Activated CD4-positive, alpha-beta T cell treated with anti-CD3 and anti-CD28 coated beads, Interleukin-2, amount 50 U/mL, for 16 hours (primary cell): Measurements from ENCODE around the gene NUP153.
A peak's percentile ranks its signal among the peaks of the same experiment; 100 is the strongest.
"Not testable (repeated sequence)": the region's sequence is repeated elsewhere in the genome, so short reads cannot be mapped to it uniquely, and the experiment has no call there.

Experiments used
- DNase-seq: peaks from one replicate; pipeline ENCODE4 v3.0.0-alpha.2; 2020

The NUP153 gene

DNA sequence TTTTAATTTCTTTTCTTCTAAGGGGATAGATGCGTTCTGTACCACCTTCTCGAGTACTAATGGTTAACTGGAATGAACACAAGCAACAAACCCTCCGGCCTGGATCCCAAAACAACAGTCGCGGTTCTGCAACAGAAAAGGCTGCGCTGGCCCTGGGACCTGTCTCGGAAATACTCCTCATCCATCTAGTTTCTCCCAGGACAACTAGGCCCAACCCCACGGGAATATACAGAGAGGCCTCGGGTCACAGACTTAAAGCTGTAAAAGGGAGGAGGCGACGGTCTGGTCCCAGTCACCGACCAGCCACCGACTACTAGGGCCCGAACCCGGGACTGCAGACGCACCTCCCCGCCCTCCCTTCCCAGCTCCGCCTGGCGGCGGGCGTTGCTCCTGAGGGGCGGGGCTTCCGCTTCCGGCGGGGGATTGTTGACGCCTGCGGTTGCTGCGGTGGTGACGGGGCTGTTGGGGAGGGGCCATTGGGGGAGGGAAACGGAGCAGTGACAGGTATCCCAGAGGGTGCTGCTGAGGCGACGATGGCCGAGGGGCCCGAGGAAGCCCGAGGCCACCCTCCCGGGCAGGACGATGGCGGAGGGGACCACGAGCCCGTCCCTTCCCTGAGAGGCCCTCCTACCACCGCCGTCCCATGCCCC is 106.7 kb downstream of the NUP153 start, which contains the start of gene FAM8A1:
Gene FAM8A1, plus strand, starts transcription at position 426 of the 650 bp plus-strand sequence. Its CDS starts 108 bp downstream, at position 534.
- peak; percentile 97 for DNase-seq

DNA sequence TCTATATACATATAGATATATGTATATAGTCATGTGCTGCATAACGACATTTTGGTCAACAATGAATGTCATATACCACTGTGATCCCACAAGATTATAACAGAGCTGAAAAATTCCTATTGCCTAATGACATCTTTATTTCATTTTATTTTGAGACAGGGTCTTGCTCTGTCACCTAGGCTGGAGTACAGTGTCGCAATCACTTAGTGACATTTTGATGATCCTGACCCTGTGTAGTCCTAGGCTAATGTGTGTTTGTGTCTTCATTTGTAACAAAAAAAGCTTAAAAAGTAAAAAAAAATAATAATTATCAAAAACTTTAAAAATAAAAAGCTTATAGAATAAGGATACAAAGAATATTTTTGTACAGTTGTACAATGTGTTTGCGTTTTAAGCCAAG is 110.6 kb downstream of the NUP153 start:
- DNase-seq = no peak

DNA sequence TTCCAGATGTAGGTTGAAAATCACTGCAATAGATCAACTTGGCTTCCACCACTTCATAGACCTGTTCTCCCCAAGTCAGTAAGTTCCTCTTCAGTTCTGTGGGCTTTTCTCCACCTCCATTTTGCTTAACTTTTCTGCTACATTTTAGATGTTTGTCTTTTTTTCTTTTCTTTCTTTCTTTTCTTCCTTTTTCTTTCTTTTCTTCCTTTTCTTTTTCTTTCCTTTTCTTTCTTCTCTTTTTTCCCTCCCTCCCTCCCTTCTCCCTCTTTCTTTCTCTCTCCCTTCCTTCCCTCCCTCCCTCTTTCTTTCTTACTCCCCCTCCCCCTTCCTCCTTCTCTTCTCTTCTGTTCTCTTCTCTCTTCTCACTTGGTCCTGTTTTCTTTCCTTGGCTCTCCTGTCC is 113.5 kb downstream of the NUP153 start:
- DNase-seq = no peak

DNA sequence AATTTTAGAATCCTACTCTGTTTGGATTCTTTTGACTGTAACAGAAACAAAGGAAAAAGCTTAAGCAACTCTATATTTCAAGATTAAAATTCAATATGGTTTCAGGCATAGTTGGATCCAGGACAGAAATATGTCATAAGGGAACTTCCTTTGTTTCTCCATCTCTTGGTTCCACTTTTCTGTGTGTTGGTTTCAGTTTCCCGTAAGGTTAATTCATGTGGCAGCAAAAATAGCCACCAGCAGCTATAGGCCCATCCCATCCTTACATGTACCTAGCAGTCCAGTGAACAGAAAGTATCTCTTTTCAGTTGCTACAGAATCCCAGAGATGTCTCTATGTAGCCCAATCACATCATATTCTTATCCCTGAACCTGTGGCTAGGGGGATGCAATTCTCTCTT is 115.4 kb downstream of the NUP153 start:
- DNase-seq = no peak

DNA sequence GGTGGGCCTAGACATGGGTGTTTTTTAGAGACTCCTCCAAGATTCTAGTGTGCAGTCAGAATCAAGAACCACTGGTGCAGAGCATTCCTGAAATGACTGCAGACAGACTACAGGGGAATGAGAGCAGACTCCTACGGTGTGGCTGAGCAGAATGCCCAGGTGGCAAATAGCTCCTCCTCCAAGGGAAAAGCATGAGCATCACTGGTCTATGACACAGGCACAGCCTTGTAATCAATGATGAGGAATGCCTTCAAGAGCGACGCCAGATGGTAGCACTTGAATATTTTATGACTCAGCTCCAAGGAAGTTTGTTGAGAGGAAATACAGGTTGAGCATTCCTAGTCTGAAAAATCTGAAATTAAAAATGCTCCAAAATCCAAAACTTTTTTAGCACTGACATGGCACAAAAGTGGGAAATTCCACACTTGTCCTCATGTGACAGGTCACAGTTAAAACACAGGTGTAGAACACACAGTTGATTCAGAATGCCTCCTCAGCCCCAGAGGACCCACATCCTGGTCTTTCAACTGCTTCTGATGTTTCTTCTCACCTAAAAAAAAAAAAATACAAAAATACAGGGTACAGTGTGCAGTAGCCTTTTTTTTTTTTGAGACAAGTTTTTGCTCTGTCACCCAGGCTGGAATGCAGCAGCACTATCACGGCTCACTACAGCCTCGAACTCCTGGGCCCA is 117.2 kb downstream of the NUP153 start:
- DNase-seq = no peak

DNA sequence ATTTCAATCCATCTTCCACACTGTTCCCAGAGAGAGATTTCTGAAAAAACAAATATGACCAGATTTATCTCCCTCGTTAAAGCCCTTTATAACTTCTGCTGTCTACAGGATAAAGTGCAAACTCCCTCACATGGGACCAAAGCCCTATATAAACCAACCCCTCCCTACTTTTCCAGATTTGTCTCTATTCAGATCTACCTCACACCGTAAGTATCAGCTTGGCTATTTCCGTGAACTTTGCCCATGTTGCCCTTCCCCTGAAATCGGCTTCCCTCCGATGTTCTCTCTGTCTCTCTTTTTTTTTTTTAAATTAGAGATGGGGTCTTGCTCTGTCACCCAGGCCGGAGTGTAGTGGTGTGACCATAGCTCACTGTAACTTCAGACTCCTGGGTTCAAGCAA is 118.7 kb downstream of the NUP153 start:
- no peak for DNase-seq

DNA sequence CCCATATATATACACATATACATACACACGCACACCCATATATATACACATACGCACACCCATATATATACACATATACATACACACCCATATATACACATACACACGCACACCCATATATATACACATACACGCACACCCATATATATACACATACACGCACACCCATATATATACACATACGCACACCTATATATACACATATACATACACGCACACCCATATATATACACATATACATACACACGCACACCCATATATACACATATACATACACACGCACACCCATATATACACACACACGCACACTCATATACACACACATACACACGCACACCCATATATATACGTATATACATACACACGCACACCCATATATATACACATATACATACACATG is 120.1 kb downstream of the NUP153 start:
- DNase-seq = not testable (repeated sequence)

DNA sequence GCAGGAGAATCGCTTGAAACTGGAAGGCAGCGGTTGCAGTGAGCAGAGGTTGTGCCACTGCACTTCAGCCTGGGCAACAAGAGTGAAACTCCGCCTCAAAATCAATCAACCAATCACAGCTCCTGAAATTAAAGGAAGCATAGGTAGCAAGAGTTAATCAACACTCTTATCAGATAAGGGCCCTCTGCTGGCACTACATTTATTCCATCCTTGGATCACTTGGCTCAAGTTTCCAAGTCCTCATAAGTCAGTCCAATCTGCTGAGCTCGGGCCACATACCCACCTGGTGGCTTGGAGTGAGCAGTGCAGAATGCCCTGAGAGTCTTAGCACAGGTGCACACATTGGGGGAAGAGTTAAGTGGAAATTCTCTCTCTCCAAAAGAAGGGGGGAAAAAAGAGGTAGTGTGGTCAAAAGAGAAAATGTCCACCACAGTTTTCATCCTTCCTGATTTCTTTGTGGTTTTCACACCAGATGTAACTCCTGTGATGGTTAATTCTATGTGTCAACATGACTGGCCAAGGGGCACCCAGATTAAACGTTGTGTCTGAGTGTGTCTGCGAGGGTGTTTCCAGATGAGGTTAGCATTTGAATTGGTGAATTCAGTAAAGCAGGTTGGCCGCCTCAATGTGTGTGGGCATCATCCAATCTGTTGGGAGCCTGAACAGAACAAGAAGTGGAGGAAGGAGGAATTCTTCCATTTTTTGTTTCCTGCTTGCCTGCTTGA is 120.8 kb downstream of the NUP153 start:
- no peak for DNase-seq

DNA sequence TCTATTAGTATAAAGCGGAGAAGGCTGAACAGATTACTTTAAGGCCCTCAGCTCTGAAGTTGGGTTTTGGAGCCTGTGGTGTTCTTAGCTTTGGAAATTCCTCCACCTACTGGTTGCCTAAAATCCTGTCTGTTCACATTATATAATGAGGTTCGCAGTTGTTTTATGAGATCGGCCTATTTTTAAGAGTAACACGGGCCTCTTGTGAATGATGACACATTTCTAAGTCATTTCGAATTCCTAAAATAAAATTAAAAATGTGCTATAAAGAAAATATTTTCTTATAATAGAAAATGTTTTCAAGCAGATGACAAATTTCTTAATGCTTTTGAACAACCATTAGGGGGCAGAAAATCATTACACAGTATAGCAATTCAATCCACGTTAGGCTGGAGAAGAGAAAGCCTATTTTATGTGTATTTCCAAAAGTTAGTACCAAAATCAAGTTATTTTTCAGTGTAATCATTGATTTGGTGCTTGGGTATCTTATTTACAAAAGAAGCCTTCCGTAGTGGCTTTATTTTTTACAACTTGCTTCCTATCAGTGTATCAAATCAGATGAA is 122.4 kb downstream of the NUP153 start:
- peak; percentile 33 for DNase-seq

DNA sequence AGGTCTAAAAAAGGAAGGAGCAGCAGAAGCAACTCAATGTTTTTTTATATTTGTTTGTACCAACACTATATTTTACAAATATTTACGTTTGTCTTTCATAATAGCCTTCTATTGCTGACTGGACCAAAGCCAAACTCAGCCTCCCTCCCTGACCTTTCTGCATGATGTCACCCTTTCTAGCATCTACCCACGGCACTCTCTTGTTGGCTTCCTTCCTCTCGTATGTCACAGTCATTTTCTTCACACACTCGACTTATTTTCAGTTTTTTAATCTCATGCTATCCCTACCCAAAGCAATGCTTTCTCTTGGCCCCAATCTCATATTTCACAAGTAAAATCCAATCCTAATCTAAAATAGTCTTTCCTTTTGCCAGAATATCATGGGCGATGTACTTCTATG is 122.9 kb downstream of the NUP153 start:
- DNase-seq = no peak

DNA sequence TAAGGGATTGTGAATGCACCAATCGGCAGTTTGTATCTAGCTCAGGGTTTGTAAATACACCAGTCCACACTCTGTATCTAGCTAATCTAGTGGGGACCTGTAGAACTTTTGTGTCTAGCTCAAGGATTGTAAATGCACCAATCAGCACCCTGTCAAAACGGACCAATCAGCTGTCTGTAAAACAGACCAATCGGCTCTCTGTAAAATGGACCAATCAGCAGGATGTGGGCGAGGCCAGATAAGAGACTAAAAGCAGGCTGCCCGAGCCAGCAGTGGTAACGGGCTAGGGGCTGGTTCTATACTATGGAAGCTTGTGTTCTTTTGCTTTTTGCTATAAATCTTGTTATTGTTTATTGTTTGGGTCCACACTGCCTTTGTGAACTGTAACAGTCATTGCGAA is 125.4 kb downstream of the NUP153 start:
- not testable (repeated sequence) for DNase-seq

DNA sequence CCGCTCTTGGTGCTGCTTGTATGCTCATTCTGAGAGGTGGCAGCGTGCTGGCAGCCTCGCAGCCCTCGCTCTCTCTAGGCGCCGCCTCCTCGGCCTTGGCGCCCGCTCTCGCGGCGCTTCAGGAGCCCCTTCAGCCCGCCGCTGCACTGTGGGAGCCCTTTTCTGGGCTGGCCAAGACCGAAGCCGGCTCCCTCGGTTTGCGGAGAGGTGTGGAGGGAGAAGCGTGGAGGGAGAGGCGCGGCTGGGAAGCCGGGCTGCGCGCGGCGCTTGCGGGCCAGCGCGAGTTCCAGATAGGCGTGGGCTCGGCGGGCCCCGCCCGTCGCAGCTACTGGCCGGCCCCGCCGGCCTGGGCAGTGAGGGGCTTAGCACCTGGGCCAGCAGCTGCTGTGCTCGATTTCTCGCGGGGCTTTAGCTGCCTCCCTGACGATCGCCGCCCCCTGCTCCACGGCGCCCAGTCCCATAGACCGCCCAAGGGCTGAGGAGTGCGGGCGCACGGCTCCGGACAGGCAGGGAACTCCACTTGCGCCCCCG is 126.1 kb downstream of the NUP153 start:
- DNase-seq = peak; percentile 24

DNA sequence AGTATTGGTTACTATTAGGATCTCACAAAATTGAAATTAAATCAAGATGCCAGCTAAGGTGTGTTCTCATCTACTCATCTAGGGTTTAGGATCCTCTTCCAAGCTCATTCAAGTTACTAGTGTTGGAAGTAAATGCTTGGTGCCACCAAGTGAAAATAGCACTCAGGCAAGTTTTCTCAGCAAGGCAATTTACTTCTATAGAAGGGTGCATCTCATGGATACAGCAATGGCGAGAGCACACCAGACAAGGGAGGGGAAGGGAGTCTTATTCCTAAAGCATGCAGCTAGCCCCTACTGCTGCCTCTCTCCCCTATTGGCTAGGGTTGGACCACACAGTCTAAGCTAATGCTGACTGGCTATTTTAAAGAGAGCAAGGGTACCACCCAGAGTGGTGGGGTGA is 129.7 kb downstream of the NUP153 start:
- DNase-seq = no peak

DNA sequence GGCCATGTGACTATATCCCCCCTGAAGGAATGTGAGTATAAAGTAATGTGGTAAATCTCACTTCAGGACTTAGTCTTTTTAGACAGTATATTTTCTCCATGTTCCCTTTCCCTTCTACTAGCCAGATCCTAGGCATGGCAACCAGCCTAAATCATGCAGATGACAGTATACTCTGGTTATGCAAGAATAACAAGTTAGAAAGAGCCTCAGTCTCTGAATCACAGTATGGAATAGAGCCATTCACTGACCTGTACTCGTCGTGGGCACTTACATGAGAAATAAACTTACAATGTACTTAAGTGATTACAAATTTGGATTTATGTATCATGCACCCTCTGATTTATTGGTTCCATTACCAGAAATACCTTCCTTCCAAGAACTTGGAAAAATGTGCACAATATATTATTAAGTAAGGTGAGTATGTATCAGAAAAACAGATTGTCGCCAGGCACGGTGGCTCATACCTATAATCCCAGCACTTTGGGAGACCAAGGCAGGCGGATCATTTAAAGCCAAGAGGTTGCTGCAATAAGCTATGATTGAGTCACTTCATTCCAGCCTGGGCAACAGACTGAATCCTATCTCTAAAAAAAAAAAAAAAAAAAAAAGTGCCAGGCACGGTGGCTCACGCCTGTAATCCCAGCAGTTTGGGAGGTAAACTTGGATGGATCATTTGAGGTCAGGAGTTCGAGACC is 131.7 kb downstream of the NUP153 start:
- no peak for DNase-seq

DNA sequence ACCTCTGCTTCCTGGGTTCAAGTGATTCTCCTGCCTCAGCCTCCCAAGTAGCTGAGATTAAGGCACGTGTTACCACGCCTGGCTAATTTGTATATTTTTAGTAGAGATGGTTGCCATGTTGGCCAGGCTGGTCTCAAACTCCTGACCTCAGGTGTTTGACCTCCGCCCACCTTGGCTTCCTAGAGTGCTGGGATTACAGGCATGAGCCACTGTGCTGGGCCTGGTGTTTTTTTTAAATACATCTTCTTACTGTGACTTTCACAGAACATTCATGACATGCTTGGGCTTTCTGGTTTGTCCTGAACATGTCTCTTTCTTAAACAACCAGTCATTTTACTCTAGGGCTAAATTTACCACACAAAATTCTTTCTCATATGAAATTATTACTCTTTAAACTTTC is 141.3 kb downstream of the NUP153 start:
- DNase-seq = no peak
